HepG2 (cell line): ENCODE results near the gene TTPAL. TPM values are rescaled to one million over a fixed set of nuclear protein-coding genes. Genes with fewer than 3 reads are reported as not detected.
A peak's percentile ranks its signal among the peaks of the same experiment; 100 is the strongest.

Experiments used
- ATAD3A ChIP-seq: sonication (generic); formaldehyde crosslinking; IDR thresholded peaks from 2 replicates; pipeline ENCODE4 v1.4.0; 2020; ENCODE audit warnings: missing genetic modification reagents
- BCL6 ChIP-seq: IDR thresholded peaks from 2 replicates; pipeline ENCODE4 v1.6.1; 2016; ENCODE audit warnings: missing genetic modification reagents, missing compliant biosample characterization
- ETV6 ChIP-seq: sonication (generic); formaldehyde crosslinking; conservative IDR thresholded peaks from 2 replicates; pipeline ENCODE4 v1.4.0; 2020; ENCODE audit warnings: missing genetic modification reagents
- FOXK1 ChIP-seq: sonication (generic); formaldehyde crosslinking; IDR thresholded peaks from 2 replicates; pipeline ENCODE4 v1.4.0; 2020; ENCODE audit warnings: low read depth, missing genetic modification reagents, borderline replicate concordance
- GATA4 ChIP-seq: sonication (generic); IDR thresholded peaks from 2 replicates; pipeline ENCODE4 v1.6.1; 2016; ENCODE audit warnings: antibody characterized with exemption, low read depth, borderline replicate concordance
- MIER3 ChIP-seq: IDR thresholded peaks from 2 replicates; pipeline ENCODE4 v1.6.1; 2016; ENCODE audit warnings: missing compliant biosample characterization, borderline replicate concordance
- NRL ChIP-seq: sonication (generic); formaldehyde crosslinking; IDR thresholded peaks from 2 replicates; pipeline ENCODE4 v1.5.0; 2020; ENCODE audit warnings: missing genetic modification reagents, mild to moderate bottlenecking, moderate library complexity, borderline replicate concordance
- ZBTB25 ChIP-seq: IDR thresholded peaks from 2 replicates; pipeline ENCODE4 v1.6.1; 2018; ENCODE audit warnings: missing genetic modification reagents
- ZBTB49 ChIP-seq: sonication (generic); formaldehyde crosslinking; IDR thresholded peaks from 2 replicates; pipeline ENCODE4 v1.4.0; 2020; ENCODE audit warnings: missing genetic modification reagents, borderline replicate concordance
- ZNF224 ChIP-seq: sonication (generic); formaldehyde crosslinking; IDR thresholded peaks from 2 replicates; pipeline ENCODE4 v1.5.0; 2020; ENCODE audit warnings: mild to moderate bottlenecking, missing genetic modification reagents
- ZNF263 ChIP-seq: sonication (generic); formaldehyde crosslinking; IDR thresholded peaks from 2 replicates; pipeline ENCODE4 v1.4.0; 2020; ENCODE audit warnings: missing genetic modification reagents
- ZNF326 ChIP-seq: sonication (generic); formaldehyde crosslinking; IDR thresholded peaks from 2 replicates; pipeline ENCODE4 v1.4.0; 2020; ENCODE audit warnings: missing genetic modification reagents, borderline replicate concordance
- ZNF687 ChIP-seq: sonication (generic); formaldehyde crosslinking; IDR thresholded peaks from 2 replicates; pipeline ENCODE4 v1.5.1; 2020; ENCODE audit warnings: mild to moderate bottlenecking, missing genetic modification reagents, moderate library complexity
- ZNF784 ChIP-seq: sonication (generic); formaldehyde crosslinking; IDR thresholded peaks from 2 replicates; pipeline ENCODE4 v1.5.1; 2020; ENCODE audit warnings: missing genetic modification reagents, mild to moderate bottlenecking, borderline replicate concordance
- polyA plus RNA-seq, 8 experiments: library from polyadenylated mRNA; depleted of rRNA in 3 of 8; stranded (reverse) in 7 of 8; unstranded in 1 of 8; fragments of >200 nt; fragmentation: Illumina TruSeq in 4 of 8; extraction: Trizol in 4 of 8; gene quantifications; 2 replicates each; pipeline versions ENCODE4 v1.2.1 to v1.2.3, GENCODE V29; 2011 to 2016; ENCODE audit warnings: low read depth in 4 of 8, missing spikeins in 1 of 8, mixed read lengths in 1 of 8; ENCODE audit not compliant: insufficient read depth in 1 of 8
- total RNA-seq, 5 experiments: library from RNA; depleted of rRNA; stranded (reverse); fragments of >200 nt; fragmentation: Illumina TruSeq; extraction: Trizol; gene quantifications; 2 replicates each; pipeline ENCODE4 v1.2.3, GENCODE V29; 2016; ENCODE audit warnings: low read depth in 1 of 5
- TF ChIP-seq, protein P1 (sequence below): IDR thresholded peaks from 2 replicates; pipeline ENCODE4 v1.6.1; 2018; ENCODE audit warnings: missing genetic modification reagents, mild to moderate bottlenecking, missing compliant biosample characterization
- TF ChIP-seq, protein P2 (sequence below): sonication (generic); formaldehyde crosslinking; IDR thresholded peaks from 2 replicates; pipeline ENCODE4 v1.5.1; 2020; ENCODE audit warnings: missing genetic modification reagents, mild to moderate bottlenecking, borderline replicate concordance

The TTPAL gene
- total and polyA plus RNA-seq, 2 of the 13 experiments (the other 11 are each of a cell fraction or from before 2014, with no cell fraction given), result 4.3 to 18.8 TPM

- TF ChIP-seq GATA4, result peak; percentile 63; the same call in 1 of the 2 replicates
- no peak; the same call in 1 of the 2 replicates for TF ChIP-seq ZNF326 (CRISPR knock-in tag)
- TF ChIP-seq, protein P1, sequence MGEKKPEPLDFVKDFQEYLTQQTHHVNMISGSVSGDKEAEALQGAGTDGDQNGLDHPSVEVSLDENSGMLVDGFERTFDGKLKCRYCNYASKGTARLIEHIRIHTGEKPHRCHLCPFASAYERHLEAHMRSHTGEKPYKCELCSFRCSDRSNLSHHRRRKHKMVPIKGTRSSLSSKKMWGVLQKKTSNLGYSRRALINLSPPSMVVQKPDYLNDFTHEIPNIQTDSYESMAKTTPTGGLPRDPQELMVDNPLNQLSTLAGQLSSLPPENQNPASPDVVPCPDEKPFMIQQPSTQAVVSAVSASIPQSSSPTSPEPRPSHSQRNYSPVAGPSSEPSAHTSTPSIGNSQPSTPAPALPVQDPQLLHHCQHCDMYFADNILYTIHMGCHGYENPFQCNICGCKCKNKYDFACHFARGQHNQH (CRISPR knock-in tag), result peak; percentile 96
- TF ChIP-seq, protein P2, sequence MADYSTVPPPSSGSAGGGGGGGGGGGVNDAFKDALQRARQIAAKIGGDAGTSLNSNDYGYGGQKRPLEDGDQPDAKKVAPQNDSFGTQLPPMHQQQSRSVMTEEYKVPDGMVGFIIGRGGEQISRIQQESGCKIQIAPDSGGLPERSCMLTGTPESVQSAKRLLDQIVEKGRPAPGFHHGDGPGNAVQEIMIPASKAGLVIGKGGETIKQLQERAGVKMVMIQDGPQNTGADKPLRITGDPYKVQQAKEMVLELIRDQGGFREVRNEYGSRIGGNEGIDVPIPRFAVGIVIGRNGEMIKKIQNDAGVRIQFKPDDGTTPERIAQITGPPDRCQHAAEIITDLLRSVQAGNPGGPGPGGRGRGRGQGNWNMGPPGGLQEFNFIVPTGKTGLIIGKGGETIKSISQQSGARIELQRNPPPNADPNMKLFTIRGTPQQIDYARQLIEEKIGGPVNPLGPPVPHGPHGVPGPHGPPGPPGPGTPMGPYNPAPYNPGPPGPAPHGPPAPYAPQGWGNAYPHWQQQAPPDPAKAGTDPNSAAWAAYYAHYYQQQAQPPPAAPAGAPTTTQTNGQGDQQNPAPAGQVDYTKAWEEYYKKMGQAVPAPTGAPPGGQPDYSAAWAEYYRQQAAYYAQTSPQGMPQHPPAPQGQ, result peak; percentile 46; the same call in 1 of the 2 replicates
- peak; percentile 90 for TF ChIP-seq BCL6 (CRISPR knock-in tag)
- TF ChIP-seq ZNF784 (CRISPR knock-in tag), result peak; percentile 96
- no peak for TF ChIP-seq ZBTB49
- TF ChIP-seq ZNF263 (CRISPR knock-in tag), result no peak
- TF ChIP-seq ZBTB25 (CRISPR knock-in tag), result peak; percentile 97
- peak; percentile 99; the same call in 1 of the 2 replicates for TF ChIP-seq MIER3 (CRISPR knock-in tag)
- peak; percentile 89 for TF ChIP-seq ZNF687
- peak; percentile 89 for TF ChIP-seq NRL (CRISPR knock-in tag)
- TF ChIP-seq FOXK1 (CRISPR knock-in tag), result peak; percentile 92
- TF ChIP-seq ATAD3A, result no peak
- TF ChIP-seq ZNF224, result 0 out of 2 replicates have a peak, but pooled peaks have one; percentile 27
- TF ChIP-seq ETV6, result no peak
Observed at GRCh38 chr20:44428174-44429016, 47.3 kb upstream of the TTPAL start (continued).
